ENCODE data around the gene GALNT7.

The GALNT7 gene

GRCh38 chr4:173237152-173237551 is 68.5 kb downstream of the GALNT7 start:
- Histone ChIP-seq H3K36me3 (no peaks in the 10 kb centered on the region), H3K9me3 (ENCODE audit: severe bottlenecking) (no peaks in the 10 kb centered on the region), H3K4me3 (ENCODE audit: low read depth, low read length) (no peak overlapping the region), H3K27ac (no peak overlapping the region), H3K27me3 (ENCODE audit: insufficient read depth, low read depth, severe bottlenecking) (no peaks in the 10 kb centered on the region)
- no peak for DNase-seq
- TF ChIP-seq CTCF (IDR thresholded peaks at IDR 0.05; ENCODE audit: low read depth, low read length): no peak

GRCh38 chr4:173237762-173238161 is 69.2 kb downstream of the GALNT7 start:
- Histone ChIP-seq H3K27ac (no peak overlapping the region), H3K4me3 (ENCODE audit: low read depth, low read length) (no peak overlapping the region), H3K9me3 (ENCODE audit: severe bottlenecking) (no peaks in the 10 kb centered on the region), H3K36me3 (no peaks in the 10 kb centered on the region), H3K27me3 (ENCODE audit: insufficient read depth, low read depth, severe bottlenecking) (no peaks in the 10 kb centered on the region)
- TF ChIP-seq CTCF (IDR thresholded peaks at IDR 0.05; ENCODE audit: low read depth, low read length): no peak
- no peak for DNase-seq

- Histone ChIP-seq H3K27ac (no peak overlapping the region), H3K27me3 (ENCODE audit: insufficient read depth, low read depth, severe bottlenecking) (no peaks in the 10 kb centered on the region), H3K36me3 (no peaks in the 10 kb centered on the region), H3K4me3 (ENCODE audit: low read depth, low read length) (no peak overlapping the region), H3K9me3 (ENCODE audit: severe bottlenecking) (no peaks in the 10 kb centered on the region)
- no peak for DNase-seq
- no peak for TF ChIP-seq CTCF (IDR thresholded peaks at IDR 0.05; ENCODE audit: low read depth, low read length)
Observed at GRCh38 chr4:173240696-173241095, 72.1 kb downstream of the GALNT7 start.

GRCh38 chr4:173242466-173243250 is 74.0 kb downstream of the GALNT7 start:
- DNase-seq: peak; percentile 87
- Histone ChIP-seq H3K27me3 (ENCODE audit: insufficient read depth, low read depth, severe bottlenecking) (no peaks in the 10 kb centered on the region), H3K27ac (no peak overlapping the region), H3K36me3 (no peaks in the 10 kb centered on the region), H3K4me3 (ENCODE audit: low read depth, low read length) (no peak overlapping the region), H3K9me3 (ENCODE audit: severe bottlenecking) (no peaks in the 10 kb centered on the region)
- TF ChIP-seq CTCF (IDR thresholded peaks at IDR 0.05; ENCODE audit: low read depth, low read length): no peak

GRCh38 chr4:173243321-173243720 is 74.7 kb downstream of the GALNT7 start:
- Histone ChIP-seq H3K27ac (no peak overlapping the region), H3K4me3 (ENCODE audit: low read depth, low read length) (no peak overlapping the region), H3K27me3 (ENCODE audit: insufficient read depth, low read depth, severe bottlenecking) (no peaks in the 10 kb centered on the region), H3K36me3 (no peaks in the 10 kb centered on the region), H3K9me3 (ENCODE audit: severe bottlenecking) (no peaks in the 10 kb centered on the region)
- no peak for TF ChIP-seq CTCF (IDR thresholded peaks at IDR 0.05; ENCODE audit: low read depth, low read length)
- DNase-seq: no peak
